H1 (cell line): ENCODE results near the gene TMEM18. TPM values are rescaled to one million over a fixed set of nuclear protein-coding genes. Genes with fewer than 3 reads are reported as not detected.
A peak's percentile ranks its signal among the peaks of the same experiment; 100 is the strongest.

Experiments used
- CTCF ChIA-PET: fragments of 300-600 bp; sonication (Branson Sonifier 250); formaldehyde crosslinking; loops from one replicate; lab custom pipeline; 2021; ENCODE audit not compliant: partially characterized antibody; lab: Charles Lee
- POLR2A ChIA-PET: fragments of 300-600 bp; sonication (Branson Sonifier 250); formaldehyde crosslinking; loops from one replicate; lab custom pipeline; 2021; ENCODE audit warnings: inconsistent platforms; ENCODE audit not compliant: partially characterized antibody; lab: Charles Lee
- DNase-seq, 2 experiments: peaks; one replicate each; pipeline versions ENCODE4 v3.0.0 to v3.0.0-alpha.2; 2010 to 2022; ENCODE audit warnings: low spot score in 2 of 2, low read depth in 1 of 2, mixed read lengths in 1 of 2
- FAIRE-seq: peaks from 2 replicates; lab custom pipeline; 2011; peaks lifted over from hg19 to GRCh38; lab: Jason Lieb, UNC
- H2AFZ ChIP-seq: 2 replicates; pipeline ENCODE4 v1.8.1; 2012; ENCODE audit warnings: low read length, inconsistent platforms
- H2AK5ac ChIP-seq: 2 replicates; pipeline ENCODE4 v1.6.1; 2013; ENCODE audit warnings: low read depth, low read length
- H2BK120ac ChIP-seq: replicated peaks from 2 replicates; pipeline ENCODE3; 2013; ENCODE audit warnings: low read depth, low read length, inconsistent platforms
- H2BK12ac ChIP-seq: 2 replicates; pipeline ENCODE4 v1.6.1; 2013; ENCODE audit warnings: low read depth, low read length
- H2BK15ac ChIP-seq: 2 replicates; pipeline ENCODE4 v1.6.1; 2013; ENCODE audit warnings: low read length
- H2BK20ac ChIP-seq: 2 replicates; pipeline ENCODE4 v1.6.1; 2013; ENCODE audit warnings: low read length
- H2BK5ac ChIP-seq: 2 replicates; pipeline ENCODE4 v1.6.1; 2013; ENCODE audit warnings: low read depth, low read length
- H3K14ac ChIP-seq: 2 replicates; pipeline ENCODE4 v1.6.1; 2013; ENCODE audit warnings: inconsistent platforms; ENCODE audit not compliant: insufficient read length
- H3K18ac ChIP-seq: 2 replicates; pipeline ENCODE4 v1.6.1; 2013; ENCODE audit warnings: low read length; ENCODE audit errors: extremely low read depth
- H3K23ac ChIP-seq: 2 replicates; pipeline ENCODE4 v1.6.1; 2013; ENCODE audit warnings: inconsistent platforms; ENCODE audit not compliant: insufficient read length
- H3K23me2 ChIP-seq: 2 replicates; pipeline ENCODE4 v1.6.1; 2013; ENCODE audit warnings: low read depth, low read length
- H3K27ac ChIP-seq: 2 replicates; pipeline ENCODE4 v1.6.1; 2011; ENCODE audit warnings: low read depth, low read length, inconsistent platforms
- H3K27me3 ChIP-seq, 4 experiments: replicated peaks in 1 of 4; 1 replicate in 1 of 4; 2 replicates in 3 of 4; pipeline versions ENCODE4 v1.6.1 to v1.8.1; 2011 to 2013; ENCODE audit warnings: low read length in 3 of 4, mild to moderate bottlenecking in 3 of 4, inconsistent platforms in 2 of 4, mixed read lengths in 2 of 4, moderate library complexity in 1 of 4; ENCODE audit not compliant: control insufficient read depth in 3 of 4, insufficient read depth in 3 of 4; ENCODE audit errors: extremely low read depth in 1 of 4
- H3K36me3 ChIP-seq, 4 experiments: 2 replicates each; pipeline versions ENCODE4 v1.6.1 to v1.8.1; 2011 to 2013; ENCODE audit warnings: mild to moderate bottlenecking in 4 of 4, low read length in 3 of 4, moderate library complexity in 2 of 4, control low read depth in 1 of 4, inconsistent platforms in 1 of 4; ENCODE audit not compliant: insufficient read depth in 4 of 4, control insufficient read depth in 2 of 4
- H3K4ac ChIP-seq: replicated peaks from 2 replicates; pipeline ENCODE3; 2013; ENCODE audit warnings: low read length, low read depth, mixed read lengths, inconsistent platforms; ENCODE audit not compliant: insufficient read length
- H3K4me1 ChIP-seq, 4 experiments: replicated peaks in 1 of 4; 1 replicate in 1 of 4; 2 replicates in 3 of 4; pipeline versions ENCODE4 v1.6.1 to v1.8.1; 2011 to 2013; ENCODE audit warnings: low read length in 3 of 4, inconsistent platforms in 2 of 4, mixed read lengths in 1 of 4; ENCODE audit not compliant: insufficient read depth in 4 of 4, control insufficient read depth in 3 of 4
- H3K4me2 ChIP-seq, 2 experiments: 2 replicates each; pipeline versions ENCODE4 v1.6.1 to v1.8.1; 2011 to 2013; ENCODE audit warnings: low read depth in 2 of 2, low read length in 2 of 2, control low read depth in 1 of 2, inconsistent platforms in 1 of 2, mild to moderate bottlenecking in 1 of 2; ENCODE audit not compliant: insufficient read depth in 1 of 2
- H3K4me3 ChIP-seq, 4 experiments: fragments of 200-600, 300-600 bp in 1 of 4; sonication (generic), shearing (Covaris generic), sonication (Bioruptor Twin) in 1 of 4; 2 replicates each; pipeline versions ENCODE4 v1.5.1 to v1.8.1; 2011 to 2016; ENCODE audit warnings: low read length in 4 of 4, low read depth in 3 of 4, control low read depth in 2 of 4, inconsistent platforms in 2 of 4, mild to moderate bottlenecking in 2 of 4, mixed read lengths in 1 of 4, moderate library complexity in 1 of 4; ENCODE audit not compliant: insufficient read depth in 2 of 4; ENCODE audit errors: extremely low read depth in 1 of 4
- H3K56ac ChIP-seq: replicated peaks from 2 replicates; pipeline ENCODE3; 2013; ENCODE audit warnings: low read depth, mild to moderate bottlenecking, mixed read lengths, low read length, inconsistent platforms; ENCODE audit not compliant: insufficient read length
- H3K79me1 ChIP-seq: 2 replicates; pipeline ENCODE4 v1.6.1; 2013; ENCODE audit warnings: low read depth, low read length, control low read depth
- H3K79me2 ChIP-seq, 2 experiments: 2 replicates each; pipeline versions ENCODE4 v1.6.1 to v1.8.1; 2012 to 2013; ENCODE audit warnings: low read length in 2 of 2, mild to moderate bottlenecking in 2 of 2, inconsistent platforms in 1 of 2; ENCODE audit not compliant: insufficient read depth in 2 of 2, control insufficient read depth in 1 of 2
- H3K9ac ChIP-seq, 4 experiments: replicated peaks in 1 of 4; 1 replicate in 1 of 4; 2 replicates in 3 of 4; pipeline versions ENCODE4 v1.6.1 to v1.8.1; 2011 to 2013; ENCODE audit warnings: low read depth in 3 of 4, low read length in 3 of 4, control low read depth in 2 of 4, mild to moderate bottlenecking in 2 of 4, moderate library complexity in 2 of 4, inconsistent platforms in 1 of 4; ENCODE audit errors: extremely low read depth in 1 of 4
- H3K9me3 ChIP-seq, 2 experiments: 2 replicates each; pipeline versions ENCODE4 v1.6.1 to v1.8.1; 2012 to 2013; ENCODE audit warnings: mild to moderate bottlenecking in 2 of 2, moderate library complexity in 2 of 2, control low read depth in 1 of 2, inconsistent platforms in 1 of 2, low read depth in 1 of 2, low read length in 1 of 2, mixed read lengths in 1 of 2; ENCODE audit not compliant: insufficient read depth in 2 of 2
- H4K20me1 ChIP-seq, 2 experiments: replicated peaks in 1 of 2; 2 replicates each; pipeline versions ENCODE3 to v1.8.1; 2011 to 2013; ENCODE audit warnings: inconsistent platforms in 2 of 2, low read length in 2 of 2, mild to moderate bottlenecking in 1 of 2; ENCODE audit not compliant: insufficient read depth in 2 of 2, control insufficient read depth in 1 of 2
- H4K5ac ChIP-seq: 2 replicates; pipeline ENCODE4 v1.6.1; 2013; ENCODE audit warnings: low read length, low read depth, mixed read lengths, inconsistent platforms; ENCODE audit not compliant: insufficient read length
- H4K8ac ChIP-seq: 2 replicates; pipeline ENCODE4 v1.8.0; 2013; ENCODE audit warnings: mild to moderate bottlenecking, moderate library complexity, low read length, inconsistent platforms; ENCODE audit not compliant: insufficient read depth; ENCODE audit errors: extremely low read depth
- H4K91ac ChIP-seq: replicated peaks from 2 replicates; pipeline ENCODE3; 2013; ENCODE audit warnings: low read length, mixed read lengths, inconsistent platforms; ENCODE audit not compliant: insufficient read length
- BCL11A ChIP-seq, 2 experiments: IDR thresholded peaks; one replicate each; pipeline ENCODE4 v1.6.1; 2011; ENCODE audit warnings: low read depth in 2 of 2, low read length in 2 of 2, mild to moderate bottlenecking in 2 of 2
- CBX8 ChIP-seq: fragments of 300-800, 300-1000 bp; sonication (generic); IDR thresholded peaks from 2 replicates; pipeline ENCODE4 v1.7.1; 2016; ENCODE audit warnings: low read depth, low read length, borderline replicate concordance
- CHD1 ChIP-seq: IDR thresholded peaks from 2 replicates; pipeline ENCODE4 v1.6.1; 2012; ENCODE audit warnings: low read depth, low read length, improper control_type of control experiment
- CTBP2 ChIP-seq: IDR thresholded peaks from 2 replicates; pipeline ENCODE4 v1.7.0; 2011; ENCODE audit warnings: borderline replicate concordance, mild to moderate bottlenecking, moderate library complexity, mixed read lengths, low read length; ENCODE audit not compliant: insufficient read depth, insufficient read length
- EGR1 ChIP-seq: IDR thresholded peaks from 2 replicates; pipeline ENCODE4 v1.6.1; 2011; ENCODE audit warnings: low read depth, low read length, borderline replicate concordance
- EP300 ChIP-seq, 2 experiments: IDR thresholded peaks; 1 replicate in 1 of 2; 2 replicates in 1 of 2; pipeline ENCODE4 v1.6.1; 2011 to 2012; ENCODE audit warnings: low read depth in 2 of 2, low read length in 2 of 2, mild to moderate bottlenecking in 2 of 2, borderline replicate concordance in 1 of 2, inconsistent platforms in 1 of 2, moderate library complexity in 1 of 2
- GTF2F1 ChIP-seq: IDR thresholded peaks from 2 replicates; pipeline ENCODE4 v1.6.1; 2012; ENCODE audit warnings: low read depth, low read length, improper control_type of control experiment, borderline replicate concordance
- HDAC2 ChIP-seq, 2 experiments: fragments of 300-600 bp in 1 of 2; sonication (generic) in 1 of 2; IDR thresholded peaks; 2 replicates each; pipeline ENCODE4 v1.6.1; 2011 to 2012; ENCODE audit warnings: low read depth in 2 of 2, low read length in 2 of 2, mild to moderate bottlenecking in 2 of 2, moderate library complexity in 2 of 2, borderline replicate concordance in 1 of 2, inconsistent platforms in 1 of 2
- RBBP5 ChIP-seq: IDR thresholded peaks from 2 replicates; pipeline ENCODE4 v1.7.1; 2012; ENCODE audit warnings: low read depth, mild to moderate bottlenecking, inconsistent platforms, low read length, moderate library complexity, borderline replicate concordance
- SAP30 ChIP-seq: fragments of 300-600 bp; sonication (generic); IDR thresholded peaks from 2 replicates; pipeline ENCODE4 v1.7.1; 2012; ENCODE audit warnings: low read length, moderate library complexity, mild to moderate bottlenecking, inconsistent platforms; ENCODE audit not compliant: insufficient read depth, insufficient replicate concordance
- SIX5 ChIP-seq: IDR thresholded peaks from 2 replicates; pipeline ENCODE4 v1.6.1; 2011; ENCODE audit warnings: mild to moderate bottlenecking, low read depth, low read length
- SRF ChIP-seq: IDR thresholded peaks from 2 replicates; pipeline ENCODE4 v1.6.1; 2011; ENCODE audit warnings: mild to moderate bottlenecking, low read depth, low read length, moderate library complexity
- TCF12 ChIP-seq: IDR thresholded peaks from 2 replicates; pipeline ENCODE4 v1.6.1; 2011; ENCODE audit warnings: low read depth, mild to moderate bottlenecking, low read length
- WGBS, 2 experiments: shearing (Covaris generic) in 1 of 2; methylation state at CpG; one replicate each; pipeline versions ENCODE4 v1.1.6 to v1.1.7; 2013 to 2015; ENCODE audit warnings: low lambda C conversion rate in 2 of 2, mixed read lengths in 2 of 2, inconsistent platforms in 1 of 2, low coverage in 1 of 2, missing lambda C conversion rate in 1 of 2; ENCODE audit not compliant: insufficient replicate concordance in 2 of 2, insufficient coverage in 1 of 2, insufficient read length in 1 of 2; ENCODE audit errors: extremely low coverage in 1 of 2, missing lambda C conversion rate in 1 of 2; 5-methylcytosine and 5-hydroxymethylcytosine counted together
- polyA plus RNA-seq, 7 experiments: library from polyadenylated mRNA; depleted of rRNA in 3 of 7; stranded (reverse) in 5 of 7; unstranded in 2 of 7; fragments of >200 nt in 5 of 7; fragments of 200-250 nt in 2 of 7; gene quantifications; 1 replicate in 5 of 7; 2 replicates in 1 of 7; 4 replicates in 1 of 7; pipeline versions ENCODE4 v1.2.1 to v1.2.3, GENCODE V29; 2011 to 2013; ENCODE audit warnings: missing spikeins in 2 of 7, mixed read lengths in 2 of 7
- total RNA-seq: library from RNA; stranded (reverse); fragmentation: NEBNext Ultra II Directional; extraction: Animal tissue kit (Norgen Biotek cat#: 25700); gene quantifications from 2 replicates; pipeline ENCODE4 v1.2.1, GENCODE V29; 2021

The TMEM18 gene
- total and polyA plus RNA-seq, 2 of the 8 experiments (the other 6 are each of a cell fraction or from before 2014, with no cell fraction given): 22.4 to 27.1 TPM

GRCh38 chr2:673016-673415, 4.2 kb downstream of the TMEM18 start:
- WGBS, 2 experiments: 91% methylated on average over 9 of the region's 9 CpGs; no CpG with 5 or more reads in 1 of the 2 experiments
- no peak overlapping the region for H2AK5ac ChIP-seq
- ChIA-PET POLR2A (interaction anchor here (1.5 kb wide), 1 partner anchor 10 kb away, joined by 5 read pairs; no protein-coding TSS in a partner anchor), CTCF (interaction anchor here (1.2 kb wide), 1 partner anchor 390 kb away, joined by 3 read pairs; no protein-coding TSS in a partner anchor)
- H2BK5ac ChIP-seq: peak overlapping the region; percentile 48; the same call in 1 of the 2 replicates
- no peak for DNase-seq
- no peak for FAIRE-seq
- peaks cover 0 to 24% (median 18%) of the 10 kb centered on the region in 4 experiments; a peak in 6 of 8 replicates for H3K36me3 ChIP-seq
- H4K8ac ChIP-seq: no peak overlapping the region; the same call in 1 of the 2 replicates
- H3K9me3 ChIP-seq: no peaks in the 10 kb centered on the region
- H3K9ac ChIP-seq: no peak overlapping the region
- H4K5ac ChIP-seq: no peak overlapping the region
- H3K23me2 ChIP-seq: peaks cover 2% of the 10 kb centered on the region; the same call in 1 of the 2 replicates
- no peak overlapping the region for H2BK15ac ChIP-seq
- H3K14ac ChIP-seq: no peak overlapping the region
- H3K4me2 ChIP-seq: no peak overlapping the region
- H2BK12ac ChIP-seq: no peak overlapping the region
- H3K18ac ChIP-seq: no peak overlapping the region
- H3K79me2 ChIP-seq: peaks cover 0 to 32% of the 10 kb centered on the region in 2 experiments; a peak in 2 of 4 replicates
- no peak overlapping the region for H4K91ac ChIP-seq
- H3K27me3 ChIP-seq: no peaks in the 10 kb centered on the region
- no peak overlapping the region for H3K27ac ChIP-seq
- no peak overlapping the region for H3K56ac ChIP-seq
- H3K4me3 ChIP-seq: no peak overlapping the region
- H2BK20ac ChIP-seq: no peak overlapping the region
- H3K79me1 ChIP-seq: peaks cover 14% of the 10 kb centered on the region
- H4K20me1 ChIP-seq: peaks cover 12 to 15% of the 10 kb centered on the region in 2 experiments
- H3K23ac ChIP-seq: no peak overlapping the region
- no peak overlapping the region for H2AFZ ChIP-seq
- no peak overlapping the region for H2BK120ac ChIP-seq
- peaks cover 2 to 14% (median 8%) of the 10 kb centered on the region in 4 experiments for H3K4me1 ChIP-seq
- H3K4ac ChIP-seq: no peak overlapping the region
- TF ChIP-seq SRF (no peak), HDAC2 (IDR thresholded peaks at IDR 0.05; ENCODE audit: borderline replicate concordance in 1 of 2, low read depth in 2 of 2, low read length in 2 of 2) (no peak), TCF12 (no peak), SAP30 (no peak), CBX8 (no peak), GTF2F1 (no peak), CHD1 (no peak), BCL11A (IDR thresholded peaks at IDR 0.05; ENCODE audit: low read depth in 2 of 2, low read length in 2 of 2) (no peak), SIX5 (no peak), EP300 (IDR thresholded peaks at IDR 0.05; ENCODE audit: borderline replicate concordance in 1 of 2, low read depth in 2 of 2, low read length in 2 of 2) (no peak), CTBP2 (no peak), EGR1 (no peak), RBBP5 (no peak)
